Renal pelvis (tissue), 4 donors: ENCODE measurements around the gene GALK2. TPM values are rescaled to one million over a fixed set of nuclear protein-coding genes. Genes with fewer than 3 reads are reported as not detected.
"Not testable (repeated sequence)": the region's sequence is repeated elsewhere in the genome, so short reads cannot be mapped to it uniquely, and the experiment has no call there.

Source experiments
- DNase-seq: peaks from one replicate; pipeline ENCODE4 v3.0.0-alpha.2; 2013
- polyA plus RNA-seq, 3 donors: library from polyadenylated mRNA; unstranded; fragments of 120-200 nt; gene quantifications; one replicate each; pipeline ENCODE4 v1.2.1, GENCODE V29; 2013; ENCODE audit not compliant: insufficient read length in 3 of 3

The GALK2 gene
- polyA plus RNA-seq, 3 donors: 26.3 to 31.3 (median 26.8) TPM

- DNase-seq: peak; percentile 99
Measured at GRCh38 chr15:49155110-49155833, 14.8 kb upstream of the GALK2 start, which contains the start of gene COPS2. COPS2 (minus strand) TSS chr15:49155599; CDS start chr15:49155578, 21 bp downstream.

- DNase-seq: peak; percentile 15
Measured at GRCh38 chr15:49155834-49156627, 14.0 kb upstream of the GALK2 start.

GRCh38 chr15:49163678-49164077 lies 6.4 kb upstream of the GALK2 start:
- DNase-seq: no peak

GRCh38 chr15:49164865-49165264 lies 5.2 kb upstream of the GALK2 start:
- DNase-seq: no peak

- no peak for DNase-seq
Measured at GRCh38 chr15:49168016-49168415, 2.0 kb upstream of the GALK2 start.

- DNase-seq: no peak
Measured at GRCh38 chr15:49171790-49172189, 1.7 kb downstream of the GALK2 start.

GRCh38 chr15:49174902-49175301 lies 4.9 kb downstream of the GALK2 start:
- DNase-seq: no peak

GRCh38 chr15:49175582-49176397 lies 5.7 kb downstream of the GALK2 start:
- DNase-seq: not testable (repeated sequence)

- DNase-seq: no peak
Measured at GRCh38 chr15:49178497-49178896, 8.4 kb downstream of the GALK2 start.

GRCh38 chr15:49179433-49180190 lies 9.6 kb downstream of the GALK2 start:
- no peak for DNase-seq

GRCh38 chr15:49182128-49182527 lies 12.1 kb downstream of the GALK2 start:
- no peak for DNase-seq

GRCh38 chr15:49183741-49184140 lies 13.7 kb downstream of the GALK2 start:
- not testable (repeated sequence) for DNase-seq

GRCh38 chr15:49185473-49185872 lies 15.4 kb downstream of the GALK2 start:
- DNase-seq: no peak

- DNase-seq: no peak
Measured at GRCh38 chr15:49187549-49188245, 17.6 kb downstream of the GALK2 start.

- no peak for DNase-seq
Measured at GRCh38 chr15:49188933-49189332, 18.9 kb downstream of the GALK2 start.

GRCh38 chr15:49189631-49190030 lies 19.6 kb downstream of the GALK2 start:
- no peak for DNase-seq

GRCh38 chr15:49190586-49190985 lies 20.5 kb downstream of the GALK2 start:
- no peak for DNase-seq

- no peak for DNase-seq
Measured at GRCh38 chr15:49191892-49192291, 21.8 kb downstream of the GALK2 start.

GRCh38 chr15:49196856-49197255 lies 26.8 kb downstream of the GALK2 start:
- DNase-seq: no peak

GRCh38 chr15:49199666-49200065 lies 29.6 kb downstream of the GALK2 start:
- DNase-seq: no peak

- no peak for DNase-seq
Measured at GRCh38 chr15:49200347-49200746, 30.3 kb downstream of the GALK2 start.
